HepG2 (cell line): ENCODE results near the gene ALG3.

Experiments used
- POLR2G ChIP-seq: fragments of 200-400 bp; formaldehyde crosslinking; IDR thresholded peaks from 2 replicates; pipeline ENCODE4 v1.6.1; 2018; ENCODE audit warnings: mild to moderate bottlenecking, low read depth, low read length, moderate library complexity
- USF2 ChIP-seq, 2 experiments: sonication (generic) in 1 of 2; formaldehyde crosslinking in 1 of 2; IDR thresholded peaks; 2 replicates each; pipeline versions ENCODE4 v1.5.1 to v1.6.1; 2011 to 2020; ENCODE audit warnings: borderline replicate concordance in 1 of 2, low read depth in 1 of 2, low read length in 1 of 2, mild to moderate bottlenecking in 1 of 2, missing genetic modification reagents in 1 of 2, moderate library complexity in 1 of 2

- TF ChIP-seq POLR2G (peak; percentile 61), USF2 (IDR thresholded peaks at IDR 0.05; ENCODE audit: low read depth, low read length) (no peak), USF2 (CRISPR knock-in tag; IDR thresholded peaks at IDR 0.05; ENCODE audit: borderline replicate concordance) (no peak)
Observed at GRCh38 chr3:184249412-184250166, 827 bp upstream of the ALG3 start, which contains the start of gene EEF1AKMT4.
